Eye (tissue), 1 donor: ENCODE results near the gene CLRN2.
"Not testable (repeated sequence)": the region's sequence is repeated elsewhere in the genome, so short reads cannot be mapped to it uniquely, and the experiment has no call there.

Experiments used
- DNase-seq: peaks from one replicate; pipeline ENCODE4 v3.0.0-alpha.2; 2015

CLRN2 gene

DNA sequence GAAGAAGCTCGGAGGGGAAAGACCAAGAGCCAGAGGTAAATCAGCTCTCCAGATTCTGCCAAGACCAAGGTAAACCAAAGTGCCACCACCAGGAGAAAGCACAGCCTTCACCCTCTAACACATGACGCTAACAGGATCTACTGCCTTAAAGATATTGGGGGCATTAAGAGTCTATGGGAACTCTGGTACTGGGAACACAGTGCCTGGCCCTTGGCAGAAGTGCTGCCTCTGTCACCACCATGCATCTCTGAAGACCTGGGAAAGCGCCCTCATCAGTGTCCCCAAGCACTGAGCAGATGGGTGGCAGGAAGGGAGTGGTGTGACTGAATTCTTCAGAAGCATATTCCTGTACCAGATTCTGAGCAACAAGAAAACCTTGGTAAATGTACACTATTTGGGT is 4.4 kb upstream of the CLRN2 start:
- DNase-seq, result no peak

DNA sequence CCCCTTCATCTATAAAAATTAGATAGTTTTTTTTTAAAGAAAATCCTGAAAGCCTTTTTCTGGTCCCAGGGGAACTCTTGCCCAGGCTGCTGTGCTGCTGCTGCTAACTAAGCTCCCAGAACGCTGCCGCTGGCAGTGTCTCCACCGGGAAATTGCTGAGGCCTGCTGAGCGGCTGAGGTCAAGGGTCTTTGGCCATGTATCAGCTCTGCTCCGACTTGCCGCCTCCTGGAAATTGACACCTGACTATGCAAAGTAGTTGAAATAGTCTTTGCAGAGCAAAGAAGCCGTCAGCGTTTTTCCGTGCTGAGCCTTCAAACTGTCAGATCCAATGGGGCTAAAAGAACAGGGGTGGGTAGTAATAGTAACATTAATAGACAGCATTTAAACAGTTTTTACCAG is 3.9 kb upstream of the CLRN2 start:
- DNase-seq, result peak; percentile 63

DNA sequence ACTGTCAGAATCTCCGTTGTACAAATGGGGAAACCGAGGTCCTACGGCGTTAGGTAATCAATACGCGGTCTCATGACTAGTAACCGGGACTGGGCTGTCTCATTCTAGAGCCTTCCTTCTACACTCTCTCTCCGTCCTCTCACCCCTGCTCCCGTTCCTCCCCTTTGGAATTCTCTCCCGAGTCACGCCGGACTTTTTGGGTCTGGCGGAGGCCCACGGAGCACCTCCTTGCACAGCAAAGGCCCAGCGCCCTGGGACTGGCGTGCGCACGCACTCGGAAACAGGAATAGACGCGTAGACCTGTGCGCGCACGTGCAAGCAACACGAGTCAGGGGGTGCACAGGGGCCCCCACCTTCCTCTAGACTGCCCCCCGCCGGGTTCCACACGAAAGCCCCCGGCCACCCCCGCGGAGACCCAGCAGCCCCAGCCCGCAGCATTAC is 3.4 kb upstream of the CLRN2 start:
- DNase-seq, result peak; percentile 83

DNA sequence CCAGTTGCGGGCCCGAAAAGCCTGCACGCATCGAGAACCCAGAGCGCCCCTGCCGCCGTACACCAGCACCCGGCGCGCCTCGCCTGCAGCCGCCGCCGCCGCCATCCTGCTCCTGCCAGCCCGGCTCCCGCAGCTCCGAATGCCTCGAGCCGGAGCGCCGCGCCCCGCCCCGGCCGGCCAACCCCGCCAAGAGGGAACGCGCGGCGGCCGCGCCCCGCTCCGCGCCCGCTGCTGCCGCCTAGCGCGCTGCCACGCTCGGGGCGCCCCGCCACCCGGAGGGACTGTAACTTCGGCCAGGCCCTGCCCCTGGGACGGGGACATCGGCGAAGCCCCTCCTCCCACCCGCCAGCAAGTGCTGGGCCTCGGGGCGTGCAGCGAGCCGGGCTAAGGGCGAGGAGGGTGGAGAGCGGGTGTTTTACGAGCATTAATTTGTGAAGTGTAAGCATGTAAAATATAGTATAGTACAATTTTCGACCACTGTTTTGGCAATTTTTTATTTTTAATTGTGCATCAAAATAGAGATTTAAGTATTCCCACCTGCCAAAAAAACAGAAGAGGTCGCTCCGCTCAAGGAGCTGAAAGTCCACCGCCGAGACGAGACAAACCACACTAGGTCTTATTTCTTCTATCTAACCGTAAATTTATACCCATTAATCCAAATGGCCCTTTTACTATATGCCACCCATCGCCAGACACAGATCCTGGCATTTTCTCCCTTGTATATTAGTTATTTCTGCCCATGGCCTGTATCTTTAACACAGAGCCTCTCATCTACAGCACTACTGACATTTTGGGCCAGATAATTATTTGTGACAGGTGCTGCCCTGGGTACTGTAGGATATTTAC is 2.8 kb upstream of the CLRN2 start, which contains the start of gene QDPR:
QDPR (minus strand) TSS at position 141 of the 846 bp plus-strand sequence; CDS start at position 105, 36 bp downstream.
- DNase-seq, result peak; percentile 88

DNA sequence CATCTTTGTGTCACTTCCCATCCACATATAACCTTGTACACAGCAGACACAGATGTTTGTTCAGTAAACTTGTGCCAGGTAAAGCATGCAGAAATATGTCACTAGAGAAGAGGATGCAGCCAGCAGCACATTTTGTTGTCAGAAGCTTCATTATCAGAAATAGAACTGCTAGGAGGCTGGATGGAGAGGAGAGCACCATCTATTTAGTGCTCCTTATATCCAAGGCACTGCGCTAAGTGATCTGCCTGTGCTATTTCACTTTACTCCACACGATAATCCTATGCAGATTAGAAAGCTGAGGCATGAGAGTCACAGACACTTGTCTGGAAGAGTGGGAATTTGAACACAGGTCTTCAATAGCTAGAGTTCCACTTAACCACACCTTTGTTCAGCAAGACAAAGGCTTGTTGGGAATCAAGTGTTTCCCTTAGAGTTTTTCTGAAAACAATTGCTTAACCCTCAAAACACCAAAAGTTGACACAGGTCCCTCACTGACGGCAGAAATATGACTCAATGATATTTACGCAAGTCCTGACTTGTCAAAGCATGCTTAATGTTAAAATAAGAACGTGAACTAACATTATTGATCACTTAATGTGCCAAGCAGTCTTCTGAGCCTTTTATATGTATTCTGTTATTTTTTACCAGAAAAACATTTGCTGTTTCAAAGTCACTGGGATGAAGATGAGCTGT is 1.8 kb upstream of the CLRN2 start:
- no peak for DNase-seq

DNA sequence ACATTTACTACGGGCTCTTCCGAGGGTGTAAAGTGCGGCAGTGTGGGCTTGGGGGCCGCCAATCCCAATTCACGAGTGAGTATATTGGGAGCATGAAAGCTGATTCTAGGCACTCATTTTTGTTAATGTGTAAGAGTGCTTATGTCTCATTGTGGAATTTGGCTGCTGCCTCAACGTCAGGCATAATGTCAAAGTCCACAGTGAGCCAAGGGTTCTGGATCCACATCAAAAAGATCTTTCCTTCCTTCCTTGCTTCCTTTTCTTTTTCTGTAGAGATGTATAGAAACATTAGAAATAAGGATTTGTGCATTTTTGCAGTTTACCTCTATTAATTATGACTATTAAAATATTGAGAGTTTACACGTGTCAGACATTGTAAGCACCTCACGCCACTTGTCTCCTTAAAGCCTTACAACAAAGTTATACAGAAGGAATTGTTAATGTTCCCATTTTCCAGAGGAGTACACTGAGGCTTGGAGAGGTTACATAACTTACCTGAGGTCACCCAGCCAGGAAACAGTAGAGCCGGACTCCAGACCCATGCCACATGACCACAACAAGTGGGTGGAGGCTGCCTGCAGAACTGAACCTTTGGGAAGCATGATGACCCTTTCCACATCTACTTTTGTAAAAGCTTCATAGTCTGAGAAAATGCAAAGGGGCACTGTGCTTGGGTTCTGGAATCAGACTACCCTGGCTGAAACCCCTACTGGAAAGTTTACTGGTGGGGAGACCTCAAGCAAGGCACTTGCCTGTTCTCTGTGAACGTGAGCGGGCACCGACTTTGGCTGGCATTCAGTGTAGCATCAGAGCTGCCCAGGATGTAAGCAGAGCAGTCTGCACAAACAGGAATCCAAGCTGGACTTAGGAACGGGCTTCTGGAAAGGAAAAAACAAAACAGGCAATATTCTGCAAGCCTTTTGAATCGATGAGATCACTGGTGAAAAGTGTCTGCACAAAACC is 761 bp downstream of the CLRN2 start:
- DNase-seq, result no peak

DNA sequence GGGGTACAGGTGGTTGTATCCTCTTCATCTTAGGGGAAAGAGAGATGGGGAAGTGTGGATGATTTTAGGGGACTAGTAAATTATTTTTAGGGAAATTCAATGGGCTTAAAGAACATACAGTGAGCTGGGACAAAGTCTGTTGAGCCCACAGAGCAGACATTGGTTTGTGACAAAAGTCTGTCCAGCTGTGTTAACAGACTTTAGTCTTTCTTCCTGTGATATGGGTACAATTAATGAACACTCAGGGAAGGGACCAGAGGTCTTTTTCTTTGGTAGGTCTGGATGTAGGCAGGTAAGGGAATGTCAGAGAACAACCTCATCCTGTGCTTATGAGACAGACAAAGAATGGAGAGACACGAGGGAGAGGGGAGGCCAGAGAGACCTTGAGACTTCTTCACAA is 2.0 kb downstream of the CLRN2 start:
- no peak for DNase-seq

DNA sequence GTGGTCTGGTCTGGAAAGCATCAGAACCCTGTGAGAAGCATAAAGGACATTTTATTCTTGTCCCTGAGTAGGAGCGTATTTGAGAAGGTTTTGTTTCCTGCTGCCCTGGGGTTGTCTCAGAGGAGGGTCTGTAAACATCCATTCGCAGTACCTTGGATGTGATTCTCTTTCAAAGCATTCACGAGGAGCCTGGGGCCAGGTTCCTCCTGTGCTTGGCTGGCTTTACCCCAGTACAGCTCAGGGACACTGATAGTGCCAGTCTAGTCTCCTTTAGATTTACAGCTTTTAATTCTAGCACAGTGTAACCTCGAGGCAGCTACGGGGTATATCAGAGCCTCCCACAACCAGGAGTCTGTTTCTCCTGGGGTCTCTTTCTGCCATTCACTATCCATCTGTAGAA is 2.7 kb downstream of the CLRN2 start:
- DNase-seq, result no peak

DNA sequence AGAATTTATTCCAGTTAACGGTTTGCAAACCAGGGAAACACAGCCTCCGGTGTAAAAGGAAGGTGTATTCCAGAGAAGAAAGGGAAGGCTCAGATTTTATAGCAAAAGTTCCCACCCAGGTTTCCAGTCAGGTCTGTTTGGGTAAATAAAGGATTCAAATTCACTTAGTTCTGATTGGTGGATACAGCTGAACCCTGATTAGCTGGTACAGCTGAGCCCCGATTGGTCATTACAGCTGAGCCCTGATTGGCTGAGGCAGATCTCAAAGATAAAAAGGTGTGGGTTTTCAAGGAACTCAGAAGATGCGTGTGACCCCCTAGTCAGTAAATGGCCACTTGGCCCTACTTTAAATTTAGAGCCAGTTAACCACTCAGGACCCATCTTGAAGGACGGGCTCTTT is 6.6 kb downstream of the CLRN2 start:
- no peak for DNase-seq

DNA sequence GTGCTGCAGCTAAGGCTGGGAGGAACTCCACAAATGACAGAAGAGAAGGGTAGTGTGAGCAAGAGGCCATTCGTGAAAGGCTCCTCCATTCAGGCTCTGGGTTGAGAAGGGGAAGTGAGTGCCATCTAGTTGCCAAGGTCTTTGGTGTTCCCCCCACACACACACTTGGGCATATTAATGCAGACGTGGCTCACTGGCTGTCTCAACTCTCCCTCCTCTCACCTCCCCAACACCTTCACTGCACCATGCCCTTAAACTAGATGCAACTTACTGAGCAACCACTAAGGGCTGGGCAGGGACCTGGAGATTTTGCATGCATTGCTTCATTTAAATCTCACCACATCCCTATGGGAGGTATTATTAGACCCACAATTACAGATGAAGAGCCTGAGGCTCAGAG is 8.7 kb downstream of the CLRN2 start:
- no peak for DNase-seq

DNA sequence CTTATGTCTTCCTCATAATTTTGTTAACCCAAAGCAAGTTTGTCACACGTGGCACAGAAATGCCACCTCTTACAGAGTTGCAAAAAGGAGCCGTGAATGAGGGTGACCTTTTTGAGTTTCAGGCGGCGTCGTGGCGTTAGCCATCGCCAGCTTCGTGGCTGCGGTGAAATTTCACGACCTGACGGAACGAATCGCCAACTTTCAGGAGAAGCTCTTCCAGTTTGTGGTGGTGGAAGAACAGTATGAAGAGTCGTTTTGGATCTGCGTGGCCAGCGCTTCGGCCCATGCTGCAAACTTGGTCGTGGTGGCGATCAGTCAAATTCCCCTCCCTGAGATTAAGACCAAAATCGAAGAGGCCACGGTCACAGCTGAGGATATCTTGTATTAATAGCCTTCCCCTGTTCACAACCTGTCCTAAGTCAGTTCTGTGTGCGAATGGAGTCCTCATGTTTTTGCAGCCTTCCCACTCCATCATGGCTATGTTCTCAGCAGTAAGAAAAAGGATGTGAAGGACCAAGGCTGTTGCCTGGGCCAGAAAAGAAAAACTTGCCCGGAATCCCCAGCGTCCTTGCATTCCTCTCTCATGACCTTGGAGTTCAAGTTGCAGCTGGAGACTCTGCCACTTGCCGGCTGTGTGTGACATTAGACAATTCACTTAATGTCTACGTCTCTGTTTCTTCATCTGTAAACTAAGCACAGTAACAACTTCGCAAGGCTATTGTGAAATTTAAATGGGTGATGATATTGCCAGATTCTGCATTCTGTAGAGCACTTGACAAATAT is 11.9 kb downstream of the CLRN2 start:
- no peak for DNase-seq

DNA sequence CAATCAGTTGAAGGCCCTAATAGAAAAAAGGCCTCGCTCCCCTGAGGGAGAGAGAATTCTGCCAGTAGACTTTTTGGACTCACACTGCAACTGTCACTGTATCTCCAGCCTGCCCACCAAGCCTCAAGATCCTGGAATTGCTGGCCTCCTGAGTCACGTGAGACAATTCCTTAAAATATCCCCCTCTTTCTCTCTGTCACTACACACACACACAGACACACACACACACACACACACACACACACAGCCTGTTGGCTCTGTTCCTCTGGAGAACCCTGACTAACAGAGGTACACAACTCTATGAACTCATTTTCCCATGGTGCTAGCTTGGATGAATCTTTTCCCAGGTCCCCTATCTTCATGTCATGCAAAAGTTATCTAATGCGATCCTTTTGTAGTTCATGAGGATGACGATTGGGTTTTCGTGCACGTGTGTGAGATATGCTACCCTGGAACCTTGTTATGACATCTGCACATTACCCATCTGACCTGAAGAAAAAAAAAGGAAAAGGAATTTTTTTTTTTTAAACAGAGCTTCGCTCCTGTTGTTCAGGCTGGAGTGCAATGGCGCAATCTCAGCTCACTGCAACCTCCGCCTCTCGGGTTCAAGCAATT is 13.7 kb downstream of the CLRN2 start:
- DNase-seq, result no peak

DNA sequence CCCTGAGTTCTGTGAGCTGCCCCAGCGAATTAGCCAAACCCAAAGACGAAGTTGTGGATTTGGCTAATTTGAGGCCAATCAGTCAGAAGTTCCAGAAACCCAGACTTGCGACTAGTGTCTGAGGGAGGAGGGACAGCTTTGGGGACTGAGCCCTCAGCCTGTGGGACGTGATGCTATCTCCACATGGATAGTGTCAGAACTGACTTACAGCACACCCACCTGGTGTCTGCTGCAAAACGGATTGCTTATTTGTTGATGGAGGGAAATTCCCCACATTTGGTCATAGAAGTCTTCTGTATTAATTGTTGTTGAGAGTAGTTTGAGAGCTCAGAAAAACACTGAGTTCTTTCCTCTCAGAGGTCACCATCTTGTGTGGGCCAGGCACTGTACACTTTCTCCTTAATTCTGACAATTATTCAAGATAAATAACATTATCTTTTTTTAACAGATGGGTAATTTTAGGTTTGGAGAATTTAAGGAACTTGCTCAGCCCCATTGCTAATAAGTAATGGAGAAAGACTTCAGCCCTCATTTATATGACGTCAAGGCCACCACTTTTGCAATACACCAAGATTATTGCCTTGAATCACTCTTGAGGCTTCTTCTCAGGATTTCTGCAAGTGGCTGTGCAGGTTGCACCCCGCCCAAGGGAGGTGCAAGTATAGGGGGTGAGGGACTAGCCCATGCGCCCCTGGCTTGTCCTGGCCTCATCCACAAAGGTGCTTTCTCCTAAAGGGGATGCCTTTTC is 16.7 kb downstream of the CLRN2 start:
- no peak for DNase-seq

DNA sequence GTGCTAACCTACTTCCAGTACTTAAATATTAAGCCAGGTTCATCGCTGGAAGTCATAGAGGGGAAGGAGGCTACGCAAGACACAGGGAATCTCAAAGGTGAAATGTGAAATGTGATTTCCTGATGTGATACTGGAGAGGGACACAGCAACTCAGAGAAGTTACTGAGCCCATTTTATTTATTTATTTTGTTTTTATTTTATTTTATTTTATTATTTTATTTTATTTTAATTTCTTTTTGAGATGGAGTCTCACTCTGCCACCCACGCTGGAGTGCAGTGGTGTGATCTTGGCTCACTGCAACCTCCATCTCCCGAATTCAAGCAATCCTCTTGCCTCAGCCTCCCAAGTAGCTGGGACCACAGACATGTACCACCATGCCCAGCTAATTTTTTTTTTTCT is 19.7 kb downstream of the CLRN2 start:
- no peak for DNase-seq

DNA sequence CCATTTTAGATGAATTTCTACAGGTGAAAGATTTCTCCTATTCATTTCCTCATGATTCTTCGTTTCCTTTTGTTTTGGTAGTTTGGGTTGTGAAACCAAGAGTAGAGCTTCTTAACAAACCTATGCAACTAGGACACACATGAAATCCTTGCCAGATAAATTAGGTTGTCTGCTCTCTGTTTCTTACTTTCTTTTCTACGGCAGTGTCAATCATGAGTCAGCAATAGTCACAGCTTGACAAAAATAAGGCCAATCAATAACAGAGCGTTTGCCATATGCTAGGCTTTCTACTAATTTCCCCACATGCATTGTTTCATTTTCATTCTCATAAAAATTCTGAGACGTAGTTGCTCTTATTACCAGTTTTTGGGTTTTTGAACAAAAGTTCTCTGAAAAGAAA is 20.3 kb downstream of the CLRN2 start:
- peak; percentile 37 for DNase-seq

DNA sequence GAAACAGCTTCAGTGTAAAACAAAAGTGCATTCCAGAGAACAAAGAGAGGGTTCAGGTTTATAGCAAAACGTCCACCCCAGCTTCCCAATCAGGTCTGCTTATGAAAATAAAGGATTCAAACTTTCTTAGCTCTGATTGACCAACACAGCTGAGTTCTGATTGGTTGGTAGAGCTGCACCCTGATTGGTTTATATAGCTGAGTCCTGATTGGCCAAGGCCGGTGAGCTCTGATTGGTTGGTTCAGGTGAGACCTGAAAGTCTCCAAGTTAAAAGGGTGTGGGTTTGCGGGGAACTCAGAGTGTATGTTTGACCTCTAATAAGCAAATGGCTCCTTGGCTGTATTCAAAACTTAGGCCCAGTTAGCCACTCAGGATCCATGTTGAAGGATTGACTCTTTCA is 20.9 kb downstream of the CLRN2 start:
- no peak for DNase-seq

DNA sequence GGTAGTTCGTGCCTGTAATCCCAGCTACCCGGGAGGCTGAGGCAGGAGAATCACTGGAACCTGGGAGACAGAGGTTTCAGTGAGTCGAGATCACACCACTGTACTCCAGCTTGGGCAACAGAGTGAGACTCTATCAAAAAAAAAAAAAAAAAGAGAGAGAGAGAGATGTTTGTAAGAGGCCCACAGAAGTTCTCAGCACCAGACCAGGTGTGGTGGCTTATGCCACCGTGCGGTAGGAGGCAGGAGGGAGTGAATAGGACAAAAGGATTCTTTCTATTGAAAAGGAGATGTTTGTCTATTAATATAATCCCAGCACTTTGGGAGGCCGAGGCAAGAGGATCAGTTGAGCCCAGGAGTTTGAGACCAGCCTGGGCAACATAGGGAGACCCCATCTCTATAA is 22.1 kb downstream of the CLRN2 start:
- DNase-seq, result not testable (repeated sequence)

DNA sequence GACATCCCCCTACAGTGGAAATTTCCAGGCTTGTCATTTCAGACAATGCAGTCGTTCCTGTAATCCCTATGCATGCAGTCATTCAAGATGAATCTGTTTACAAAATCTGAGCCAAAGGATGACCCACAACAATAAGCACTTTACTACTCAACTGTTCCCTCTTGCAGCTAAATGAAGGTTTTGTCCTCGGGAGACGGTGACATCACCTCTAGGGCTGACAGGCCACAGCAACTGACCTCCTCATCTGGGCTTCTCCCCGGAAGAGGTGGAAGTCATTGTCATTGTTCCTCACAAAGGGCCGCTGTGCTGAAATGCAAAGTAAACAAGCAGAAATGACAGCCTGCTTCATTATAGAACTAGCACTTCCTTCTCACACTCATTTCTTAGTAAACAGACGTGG is 29.2 kb downstream of the CLRN2 start:
- peak; percentile 79 for DNase-seq

DNA sequence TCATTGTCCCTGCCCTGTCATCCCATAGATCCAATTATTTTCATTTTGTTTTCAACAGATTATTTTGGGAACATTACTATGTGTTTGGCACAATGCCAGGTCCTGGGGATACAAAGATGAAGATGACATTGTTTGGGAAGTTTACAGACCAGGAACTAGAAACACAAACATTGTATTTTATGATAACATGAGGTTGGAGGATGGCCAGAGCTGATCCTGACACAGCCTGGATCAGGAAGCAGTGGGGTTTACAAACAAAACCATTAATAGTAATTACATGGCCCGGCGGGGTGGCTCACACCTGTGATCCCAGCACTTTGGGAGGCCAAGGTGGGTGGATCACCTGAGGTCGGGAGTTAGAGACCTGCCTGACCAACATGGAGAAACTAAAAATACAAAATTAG is 29.9 kb downstream of the CLRN2 start:
- DNase-seq, result no peak

DNA sequence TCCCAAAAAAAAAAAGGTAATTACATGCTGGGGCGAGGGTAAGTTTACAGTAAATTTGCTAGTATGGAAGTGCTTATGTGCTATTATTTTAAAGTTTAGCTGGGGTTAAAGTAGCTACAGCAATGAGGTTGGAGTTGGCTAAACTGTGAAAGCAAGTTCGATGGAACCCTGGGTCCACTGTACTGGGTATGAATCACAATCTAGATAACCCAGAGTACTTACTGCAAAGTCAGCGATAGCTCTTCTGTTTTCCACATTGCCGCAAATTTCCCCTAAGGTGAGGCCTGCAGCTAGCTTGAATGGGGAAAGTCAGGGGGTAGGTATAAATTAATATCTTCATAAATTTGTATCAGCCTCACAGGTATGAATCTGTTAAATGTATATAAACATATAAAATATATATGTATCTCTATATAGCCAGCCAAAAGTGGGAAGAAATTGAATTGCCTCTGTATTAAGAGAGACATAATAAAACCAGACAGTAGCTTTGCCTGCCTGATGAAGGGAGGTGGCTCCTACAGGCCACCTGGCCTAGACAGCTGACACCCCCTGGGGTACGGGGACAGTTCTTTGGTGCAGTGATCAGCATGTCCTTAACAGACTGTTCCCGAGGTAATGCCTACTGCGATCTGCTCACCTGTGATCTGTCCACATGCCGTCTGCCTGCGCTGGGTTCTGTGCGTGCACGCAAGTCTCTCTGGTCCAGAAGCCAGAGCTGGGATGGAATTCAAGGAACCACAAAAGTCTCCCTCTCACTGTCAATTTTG is 30.6 kb downstream of the CLRN2 start:
- no peak for DNase-seq
